ENCODE measurements around the gene TGOLN2.
"Not testable (repeated sequence)": the region's sequence is repeated elsewhere in the genome, so short reads cannot be mapped to it uniquely, and the experiment has no call there.

Gene TGOLN2

DNA sequence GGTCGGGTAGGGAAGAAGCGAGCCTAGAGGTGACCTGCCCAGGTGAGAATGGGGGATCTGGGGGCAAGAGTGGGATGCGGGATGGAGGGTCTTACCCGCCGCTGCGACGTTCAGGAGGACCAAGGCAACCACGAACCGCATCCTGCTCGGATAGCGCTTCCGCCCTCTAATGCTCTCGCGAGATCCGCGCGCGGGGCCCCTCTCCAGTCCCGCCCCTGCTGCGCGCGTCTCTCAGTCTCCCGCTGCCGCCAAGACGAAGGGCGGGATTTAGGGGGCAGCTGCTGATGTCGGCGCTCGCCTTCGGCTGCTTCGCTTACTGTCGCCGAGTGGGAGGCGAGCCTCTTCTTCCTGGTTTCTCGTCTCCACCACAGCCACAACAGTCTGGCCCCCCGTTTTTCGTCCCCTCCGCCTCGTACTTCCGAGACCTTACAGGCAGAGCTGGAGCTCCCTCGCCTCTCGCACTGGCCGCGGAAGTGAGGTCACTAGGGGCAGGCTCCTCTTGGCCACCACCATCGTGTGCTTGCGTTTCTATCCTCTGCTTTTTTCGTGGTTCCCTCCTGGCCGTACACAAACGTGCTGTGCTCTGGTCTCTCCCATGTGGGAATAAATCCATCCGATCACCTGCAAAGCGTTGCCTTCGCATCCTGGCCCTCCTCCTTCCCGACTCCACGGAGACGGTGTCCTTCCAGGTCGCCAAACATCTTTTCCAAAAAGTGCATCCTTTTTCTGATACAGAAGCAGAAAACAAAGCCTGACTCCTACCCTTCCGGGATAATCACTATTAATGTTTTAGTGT lies at the start of gene TGOLN2:
Gene TGOLN2 (minus strand): TSS at position 168 of the 796 bp plus-strand sequence. CDS start 27 bp downstream, at position 141.
- DNase-seq = peak; percentile 93

DNA sequence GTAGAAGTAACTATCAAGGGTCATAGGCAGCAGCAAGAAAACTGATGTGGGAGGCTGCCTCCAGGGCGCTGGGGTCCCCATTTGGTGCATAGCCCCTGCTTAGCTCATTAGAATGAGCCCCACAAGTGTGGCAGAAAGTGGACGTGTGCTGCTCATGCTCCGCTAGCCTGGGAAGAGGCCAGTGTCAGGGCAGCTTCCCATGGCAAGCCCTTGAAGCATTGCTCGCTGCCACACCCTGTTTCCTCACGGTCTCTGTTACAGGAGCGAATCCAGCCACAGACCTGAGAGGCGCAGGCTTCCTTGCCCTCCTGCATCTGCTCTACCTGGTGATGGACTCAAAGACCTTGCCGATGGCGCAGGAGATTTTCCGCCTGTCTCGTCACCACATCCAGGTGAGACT lies 49.3 kb upstream of the TGOLN2 start:
- DNase-seq = no peak

DNA sequence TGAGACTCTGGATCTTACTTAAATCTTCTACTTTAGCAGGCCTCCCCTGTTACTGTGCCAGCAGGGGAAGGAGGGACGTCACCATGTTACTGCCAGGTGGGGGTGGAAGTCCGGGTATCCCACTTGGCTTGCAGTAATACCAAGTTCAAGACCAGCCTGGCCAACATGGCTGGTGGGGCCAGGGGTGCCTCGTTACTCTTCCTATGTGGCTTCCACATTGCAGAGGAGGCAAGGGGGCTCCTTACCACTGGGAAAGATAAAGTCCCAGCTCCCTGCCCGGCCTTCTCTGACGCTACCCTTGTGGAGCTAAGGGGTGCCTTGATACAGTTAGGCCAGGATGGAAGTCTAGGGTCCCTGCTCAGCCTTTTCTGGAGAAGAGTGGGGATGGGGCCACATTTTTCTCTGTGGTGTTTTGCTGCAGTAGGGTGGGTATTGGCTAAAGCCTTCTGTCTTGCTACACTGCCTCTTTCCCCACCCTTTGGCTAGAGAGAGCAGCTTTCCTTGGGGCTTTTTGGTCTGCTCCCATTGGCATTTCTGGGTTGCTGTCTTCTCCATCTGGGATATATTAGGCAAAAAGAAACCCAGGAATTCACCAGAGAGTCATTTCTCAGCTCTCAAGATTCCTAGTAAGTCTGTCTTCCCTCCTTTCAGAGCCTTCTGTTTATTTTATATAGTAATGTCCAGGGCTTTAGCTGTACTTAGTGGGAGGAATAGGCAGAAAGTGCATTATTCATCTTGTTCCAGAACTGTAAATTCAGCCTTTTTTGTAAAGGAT lies 48.7 kb upstream of the TGOLN2 start:
- DNase-seq = no peak

DNA sequence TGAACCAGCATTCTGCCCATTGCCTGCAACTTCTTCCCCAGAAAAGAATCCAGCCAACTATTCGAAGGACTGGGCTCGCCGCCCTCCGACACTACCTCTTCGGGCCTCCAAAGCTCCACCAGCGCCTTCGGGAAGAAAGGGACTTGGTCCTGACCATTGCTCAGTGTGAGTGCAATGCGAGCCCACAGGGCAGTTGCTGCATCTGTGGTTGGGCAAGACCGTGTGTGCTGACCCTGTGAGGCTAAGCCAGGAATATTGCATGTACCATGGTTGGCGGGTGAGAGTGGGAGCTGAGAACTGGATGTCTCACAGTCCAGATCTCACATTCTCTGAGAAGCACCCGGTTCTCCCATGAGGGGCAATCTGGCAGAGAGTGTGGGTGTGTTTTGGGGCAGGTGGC lies 43.3 kb upstream of the TGOLN2 start:
- no peak for DNase-seq

DNA sequence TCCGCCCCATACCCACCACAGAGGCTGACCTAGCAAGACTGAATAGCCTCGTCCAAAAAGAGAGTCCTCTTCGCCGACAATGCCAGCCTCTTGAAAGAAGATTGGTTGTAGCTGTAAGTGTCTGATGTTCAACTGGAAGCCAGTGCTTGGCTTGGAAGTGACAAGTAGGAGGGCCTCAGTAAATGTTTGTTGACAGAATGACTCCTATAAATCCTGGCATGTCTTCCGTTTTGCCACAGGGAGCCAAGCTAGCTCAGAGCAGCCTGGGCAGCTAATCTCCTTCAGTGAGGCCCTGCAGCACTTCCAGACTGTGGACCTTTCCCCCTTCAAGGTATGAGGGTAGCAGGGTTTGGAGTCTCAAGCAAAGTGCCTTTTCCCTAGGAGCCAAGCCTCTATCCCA lies 41.7 kb upstream of the TGOLN2 start:
- DNase-seq = no peak

DNA sequence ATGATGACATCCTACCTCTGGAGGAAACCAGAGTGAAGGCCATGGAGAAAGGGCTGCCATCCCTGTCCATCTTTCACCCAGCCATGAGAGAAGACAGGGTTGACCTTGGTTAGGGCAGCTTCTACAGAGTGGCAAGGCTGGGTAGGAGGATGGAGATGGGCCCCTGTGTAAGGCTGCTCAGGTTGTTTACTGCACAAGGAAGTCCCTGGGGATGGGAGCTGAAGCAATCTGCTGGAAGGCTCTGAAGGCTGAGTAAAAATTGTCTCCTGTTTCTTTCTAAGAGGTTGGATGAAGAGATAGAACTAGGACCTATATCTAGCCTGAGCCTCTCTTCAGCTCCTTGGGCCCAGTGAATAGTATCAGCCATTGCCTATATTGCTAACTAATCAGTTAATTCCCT lies 41.1 kb upstream of the TGOLN2 start:
- DNase-seq = no peak

DNA sequence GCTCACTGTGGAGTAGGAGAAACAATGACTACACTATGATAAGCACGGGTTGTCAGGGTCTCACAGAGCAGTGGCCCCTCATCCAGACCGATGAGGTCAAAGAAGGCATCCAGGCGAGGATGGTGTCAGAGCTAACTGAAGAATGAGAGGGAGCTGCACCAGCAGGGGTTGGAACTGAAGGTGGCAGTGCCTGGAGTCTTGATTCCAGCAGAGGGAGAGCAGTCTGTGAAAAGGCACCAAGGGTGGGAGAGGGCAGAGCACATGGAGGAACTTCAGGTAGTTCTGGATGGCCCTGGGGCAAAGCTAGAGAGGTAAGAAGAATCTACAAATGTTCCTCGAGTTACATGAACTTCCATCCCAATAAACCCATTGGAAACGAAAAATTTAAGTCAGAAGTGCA lies 39.4 kb upstream of the TGOLN2 start:
- DNase-seq = no peak

DNA sequence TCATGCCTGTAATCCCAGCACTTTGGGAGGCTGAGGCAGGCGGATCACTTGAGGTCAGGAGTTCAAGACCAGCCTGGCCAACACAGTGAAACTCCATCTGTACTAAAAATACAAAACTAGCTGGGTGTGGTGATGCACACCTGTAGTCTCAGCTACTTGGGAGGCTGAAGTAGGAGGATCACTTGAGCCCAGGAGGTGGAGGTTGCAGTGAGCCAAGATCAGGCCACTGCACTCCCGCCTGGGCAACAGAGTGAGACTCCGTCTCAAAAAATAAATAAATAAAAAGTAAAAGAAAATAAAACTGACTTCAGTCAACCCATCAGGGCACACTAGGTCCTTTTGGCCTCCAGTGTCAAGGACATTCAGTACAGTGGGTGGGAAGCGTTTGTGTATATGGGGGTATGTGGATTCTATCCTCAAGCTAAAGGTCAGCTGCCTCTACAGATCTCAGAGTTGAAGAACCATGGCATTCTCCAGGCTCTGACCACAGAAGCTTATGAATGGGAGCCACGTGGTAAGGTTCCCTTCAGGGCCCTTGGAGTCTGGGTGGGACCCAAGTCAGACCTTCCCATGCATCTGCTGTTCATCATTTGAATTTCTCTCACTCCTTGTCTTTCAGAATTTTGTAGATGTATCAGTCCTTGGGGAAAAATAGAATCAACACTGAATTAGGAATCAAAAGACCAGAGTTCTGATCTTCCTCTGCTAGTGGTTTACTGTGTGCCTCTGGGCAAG lies 35.0 kb upstream of the TGOLN2 start:
- DNase-seq = not testable (repeated sequence)

DNA sequence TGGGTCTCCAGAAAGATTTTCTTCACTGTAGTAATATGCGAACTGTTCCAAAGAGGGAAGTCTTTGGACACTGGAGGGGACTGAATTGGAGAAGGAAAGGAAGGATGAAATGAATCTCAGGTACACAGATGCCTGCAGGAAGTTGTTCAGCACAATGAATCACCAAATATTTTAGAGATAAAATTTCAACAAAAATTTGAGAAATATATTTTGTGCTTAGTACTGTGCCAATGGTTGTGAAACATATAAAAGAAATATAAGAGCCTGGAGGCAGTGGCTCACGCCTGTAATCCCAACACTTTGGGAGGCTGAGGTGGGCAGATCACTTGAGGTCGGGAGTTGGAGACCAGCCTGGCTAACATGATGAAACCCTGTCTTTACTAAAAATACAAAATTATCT lies 29.9 kb upstream of the TGOLN2 start:
- no peak for DNase-seq

DNA sequence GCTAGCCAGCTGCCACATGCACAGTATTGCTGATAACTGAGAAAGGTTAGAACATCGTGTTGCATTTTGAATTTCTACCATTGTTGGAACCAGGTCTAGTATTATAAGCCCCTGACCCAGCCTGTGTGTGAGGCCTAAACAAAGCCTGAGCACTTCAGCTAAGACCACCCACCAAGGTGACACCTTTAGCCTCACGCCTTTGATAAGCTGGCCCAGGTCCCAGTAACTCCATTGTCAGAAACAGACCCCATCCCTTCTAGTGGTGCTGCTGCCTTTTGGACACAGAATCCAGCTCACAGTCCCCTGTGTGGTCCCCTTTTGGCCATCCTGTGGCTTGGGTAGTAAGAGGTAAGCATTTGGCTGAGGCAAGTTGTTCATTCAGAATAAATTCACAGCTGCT lies 28.4 kb upstream of the TGOLN2 start:
- no peak for DNase-seq

DNA sequence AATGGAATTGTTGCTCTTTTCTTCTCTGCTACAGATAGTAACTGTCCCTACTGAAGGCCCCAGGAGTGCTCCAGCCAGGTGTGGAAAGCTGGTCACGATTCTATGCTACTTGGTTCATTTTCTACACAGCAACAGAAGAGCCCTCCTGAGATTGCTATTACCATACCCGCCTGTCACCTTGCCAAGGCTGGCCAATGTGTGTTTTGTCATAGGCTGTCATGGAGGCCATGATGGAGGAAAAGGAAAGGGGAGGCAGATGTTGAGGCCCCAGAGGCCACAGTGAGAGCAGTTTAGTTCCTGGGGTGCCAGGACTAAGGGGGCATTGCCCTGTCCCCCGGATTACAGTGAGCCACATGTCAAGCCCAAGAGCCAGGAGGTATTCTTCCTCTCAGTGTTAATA lies 27.7 kb upstream of the TGOLN2 start:
- DNase-seq = no peak

DNA sequence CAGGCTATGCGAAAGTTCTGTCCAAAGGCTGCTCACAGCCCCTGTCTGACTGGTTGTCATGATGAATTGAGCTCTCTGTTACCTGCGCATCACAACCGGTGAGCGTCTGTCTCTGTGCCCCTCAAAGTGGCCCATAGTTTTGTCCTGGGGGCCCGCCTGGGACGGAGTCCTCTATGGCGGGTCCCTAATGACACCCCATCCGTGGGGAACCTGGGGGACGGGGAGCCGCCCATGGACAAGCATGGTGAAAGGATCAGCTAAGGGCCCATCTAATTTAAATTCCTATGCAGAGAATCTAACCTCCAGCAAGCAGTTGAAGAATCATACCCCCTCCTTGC lies 27.3 kb upstream of the TGOLN2 start:
- no peak for DNase-seq

DNA sequence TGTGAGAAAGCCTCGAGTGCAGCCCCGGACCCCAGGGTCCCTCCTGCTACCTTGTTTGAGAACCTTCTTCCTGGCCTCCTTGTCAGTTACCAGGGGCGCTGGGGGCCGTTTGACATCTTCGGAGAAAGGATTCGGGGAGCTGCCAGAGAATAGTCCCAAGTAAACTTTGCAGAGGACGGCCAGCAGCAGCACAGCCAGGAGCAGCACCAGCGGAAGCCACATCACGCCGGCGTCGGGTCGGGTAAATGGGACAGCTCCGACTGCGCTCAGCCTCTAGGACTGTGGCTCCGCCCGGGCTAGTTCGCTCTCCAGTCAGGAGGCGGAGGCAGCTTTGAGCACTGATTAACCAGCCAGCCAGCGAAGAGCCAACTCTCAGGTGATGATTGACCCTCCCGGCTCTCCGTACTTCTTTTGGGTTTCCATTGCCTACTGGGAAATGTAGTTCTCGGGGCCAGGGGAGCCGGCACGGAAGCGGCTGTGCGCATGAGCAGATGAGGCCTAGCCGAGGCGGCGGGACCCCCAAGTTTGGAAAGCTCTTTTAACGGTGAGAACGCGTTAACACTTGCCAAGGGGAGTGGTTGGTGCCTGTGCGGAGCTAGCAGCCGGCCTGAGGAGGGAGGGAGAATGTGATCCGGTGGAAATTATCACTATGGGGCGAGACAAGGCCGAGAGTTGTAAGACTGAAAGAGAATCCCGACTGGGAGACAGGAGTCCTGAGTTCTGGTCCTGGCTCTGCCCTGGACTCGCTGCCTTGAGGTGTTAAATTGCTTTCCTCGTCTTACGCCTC lies 26.7 kb upstream of the TGOLN2 start, which contains the start of the genes ELMOD3 and RETSAT:
Gene ELMOD3 (plus strand): TSS at position 484 of the 787 bp plus-strand sequence. CDS start 2,430 bp downstream, outside the sequence.
Gene RETSAT (minus strand): TSS at position 243 of the 787 bp plus-strand sequence. CDS start 21 bp downstream, at position 222.
- peak; percentile 97 for DNase-seq

DNA sequence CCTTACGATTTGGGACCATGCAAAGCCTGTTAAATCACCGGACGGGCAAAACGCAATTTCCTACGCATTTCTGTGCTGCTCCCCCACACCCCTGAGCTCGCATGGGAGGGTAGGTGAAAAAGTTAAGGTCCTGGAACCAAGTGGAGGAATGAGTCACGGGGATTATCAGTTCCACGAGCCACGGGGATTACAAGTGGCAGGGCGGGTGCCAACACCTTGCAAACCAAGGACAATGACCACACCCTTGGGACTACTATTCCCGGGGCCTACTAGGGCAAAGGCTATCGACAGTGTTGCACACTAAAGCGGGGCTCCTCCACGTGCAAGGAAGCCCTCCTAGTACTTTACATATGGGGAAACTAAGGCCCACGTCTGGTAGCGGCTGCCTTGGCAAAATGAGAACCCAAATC lies 26.1 kb upstream of the TGOLN2 start:
- DNase-seq = no peak

DNA sequence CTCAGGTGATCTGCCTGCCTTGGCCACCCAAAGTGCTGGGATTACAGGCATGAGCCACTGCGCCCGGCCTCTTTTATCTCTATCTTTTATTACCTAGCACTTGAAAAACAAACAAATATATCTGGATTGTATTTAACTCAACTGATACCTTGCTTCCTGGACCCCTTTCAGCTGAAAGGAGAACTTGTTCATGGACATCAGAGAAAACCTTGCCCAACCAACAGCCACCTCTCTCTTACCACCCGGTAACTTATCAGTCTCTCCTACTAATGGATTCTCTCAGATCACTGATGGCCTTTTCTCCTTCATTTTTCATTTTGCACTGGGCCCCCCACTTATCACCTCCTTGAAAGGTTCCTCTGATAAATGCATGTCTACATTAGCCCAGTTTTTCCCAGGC lies 19.8 kb upstream of the TGOLN2 start:
- no peak for DNase-seq

DNA sequence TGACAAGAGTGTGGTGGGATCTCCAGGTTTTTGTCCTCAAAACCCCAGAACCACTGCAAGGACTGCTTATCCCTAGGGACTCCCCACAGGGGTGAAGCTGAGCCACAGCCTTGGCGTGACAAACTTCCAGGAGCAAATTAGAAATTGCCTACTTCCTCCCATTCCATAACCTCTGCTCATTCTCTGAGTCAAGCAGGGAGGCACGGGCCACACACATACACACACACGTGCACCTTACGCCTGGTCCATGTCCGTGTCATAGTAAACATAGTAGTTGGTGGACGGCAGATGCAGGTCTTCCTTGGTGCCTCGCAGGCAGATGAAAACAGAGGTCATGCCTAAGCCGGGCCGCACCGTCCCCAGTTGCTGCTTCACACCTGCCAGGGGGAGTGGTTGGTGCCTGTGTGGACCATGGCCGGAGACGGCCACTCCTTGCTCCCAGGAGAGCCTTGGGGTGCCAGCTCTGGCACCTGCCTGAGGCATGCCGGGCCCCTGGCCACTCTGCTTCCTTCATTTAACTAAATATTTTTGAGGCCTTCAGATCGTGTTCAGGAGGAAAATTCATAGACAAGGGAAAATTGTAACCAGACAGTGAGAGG lies 16.7 kb upstream of the TGOLN2 start:
- no peak for DNase-seq

DNA sequence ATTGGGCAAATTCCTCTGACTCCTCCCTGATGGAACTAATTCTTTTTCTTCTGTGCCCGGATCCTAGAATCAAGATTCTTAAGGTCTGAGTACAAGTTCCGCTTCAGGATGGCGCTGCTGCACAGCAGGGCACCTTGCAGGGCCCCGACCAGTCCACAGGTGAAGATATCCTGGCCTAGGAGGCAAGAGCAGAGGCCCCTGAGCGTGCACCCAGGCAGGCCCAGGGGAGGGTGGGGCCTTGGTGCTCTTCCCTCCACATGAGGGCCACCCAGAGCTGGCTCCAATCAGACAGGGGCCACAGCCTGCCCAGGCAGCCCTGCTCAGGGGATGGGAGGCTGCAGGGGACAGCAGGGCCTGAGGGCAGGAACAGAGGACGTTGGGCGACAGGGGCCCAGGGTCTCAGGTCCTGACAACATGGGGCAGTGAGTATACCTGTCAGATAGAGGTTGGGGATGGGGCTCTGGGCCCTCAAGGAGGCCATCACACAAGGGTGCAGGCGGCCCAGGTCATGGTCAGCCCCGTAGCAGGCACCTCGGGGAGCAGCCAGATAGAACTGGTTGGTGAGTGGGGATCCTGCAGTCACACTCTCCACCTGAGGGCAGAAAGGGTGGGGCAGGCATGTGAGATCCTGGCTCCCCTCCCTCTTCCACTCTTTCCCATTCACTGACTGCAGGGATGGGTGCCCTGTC lies 15.6 kb upstream of the TGOLN2 start:
- DNase-seq = not testable (repeated sequence)

DNA sequence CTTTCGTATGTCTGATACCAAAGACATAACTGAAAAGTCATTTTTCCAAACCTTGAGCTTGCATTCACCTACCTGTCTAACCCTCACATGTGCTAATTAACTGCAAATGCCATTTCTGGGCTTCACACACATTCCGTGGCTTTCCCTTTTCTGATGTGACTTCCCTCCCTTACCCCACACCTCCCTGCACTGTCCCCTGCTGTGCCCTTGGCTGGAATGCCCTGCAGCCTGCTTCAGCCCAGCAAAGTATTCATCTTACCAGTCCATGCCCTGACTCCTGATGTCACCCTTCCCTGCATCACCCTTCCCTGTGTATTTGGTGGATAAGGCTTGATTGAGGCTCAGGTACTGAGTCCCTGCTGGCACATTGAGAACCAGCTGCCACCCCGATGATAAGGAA lies 14.4 kb upstream of the TGOLN2 start:
- DNase-seq = no peak

DNA sequence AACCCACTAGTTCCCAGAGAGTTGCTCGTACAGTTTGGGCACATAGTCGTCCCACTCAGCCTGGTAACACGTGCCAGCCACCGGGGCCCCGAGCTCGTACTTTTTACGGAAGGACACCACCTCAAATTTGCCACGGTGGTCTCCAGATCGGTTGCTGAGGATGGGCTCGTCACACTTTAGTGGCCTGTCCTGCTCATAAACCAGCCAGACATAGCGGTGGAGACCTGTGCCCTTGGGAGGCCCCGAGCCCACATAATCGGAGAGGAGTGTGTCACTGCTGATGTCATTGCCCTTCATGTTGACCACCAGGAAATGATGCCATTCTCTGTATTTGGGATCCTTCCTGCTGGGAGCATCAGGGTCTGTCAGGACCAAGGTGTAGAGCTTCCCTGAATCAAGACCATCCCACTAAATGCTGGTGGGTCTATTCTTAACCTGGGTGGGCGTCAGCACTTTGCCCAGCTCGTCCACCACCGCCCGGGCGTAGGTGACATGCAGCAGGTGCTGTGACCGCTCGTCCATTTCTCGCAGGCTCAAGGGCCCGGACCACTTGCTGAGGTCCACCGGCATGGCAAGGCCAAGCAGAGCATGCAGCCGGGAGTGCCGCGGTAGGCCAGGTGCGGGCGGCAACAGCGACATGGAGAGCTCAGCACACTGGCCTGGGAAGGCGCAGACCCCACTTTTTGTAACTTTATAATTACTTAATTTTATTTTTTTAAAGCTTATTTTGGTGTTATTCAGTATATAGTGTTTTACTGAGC lies 13.7 kb upstream of the TGOLN2 start:
- DNase-seq = no peak

DNA sequence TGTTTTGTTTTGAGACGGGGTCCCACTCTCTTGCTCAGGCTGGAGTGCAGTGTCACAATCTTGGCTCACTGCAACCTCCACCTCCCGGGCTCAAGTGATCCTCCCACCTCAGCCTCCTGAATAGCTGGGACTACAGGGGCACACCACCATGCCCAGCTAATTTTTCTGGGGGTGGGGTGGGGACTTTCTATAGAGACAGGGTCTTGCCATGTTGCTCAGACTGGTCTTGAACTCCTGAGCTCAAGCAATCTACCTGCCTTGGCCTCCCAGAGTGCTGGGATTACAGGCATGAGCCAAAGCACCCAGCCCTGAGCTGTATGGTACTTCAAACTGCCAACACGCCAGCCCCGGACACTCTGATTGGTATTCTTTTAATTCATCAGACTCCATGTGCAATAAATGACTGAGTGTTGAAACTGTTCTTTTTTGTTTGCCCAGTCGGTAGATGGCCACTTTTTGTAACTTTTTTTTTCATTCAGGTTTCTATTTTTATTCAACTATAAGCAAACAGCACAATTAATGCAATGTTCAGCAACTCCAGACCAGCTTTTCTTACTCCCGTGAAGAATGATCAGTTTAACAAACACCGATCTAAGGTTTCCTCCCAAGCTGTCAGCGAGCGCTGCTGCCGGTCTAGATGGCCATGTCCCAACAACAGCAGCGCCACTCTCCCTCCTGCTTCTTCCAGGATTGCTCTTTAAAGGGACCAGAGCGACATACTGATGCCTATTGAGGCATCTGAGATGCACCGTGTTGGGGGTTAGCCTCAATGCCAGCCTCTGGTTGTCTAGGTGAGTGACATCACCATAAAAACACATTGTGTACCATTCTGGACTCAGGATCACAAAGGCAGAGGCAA lies 12.5 kb upstream of the TGOLN2 start:
- DNase-seq = no peak
